HG03066 (cell line): ENCODE measurements around the gene UBR3.

Source experiments
- ATAC-seq: cut with Tn5 transposase; IDR thresholded peaks from one replicate; pipeline ENCODE4 v1.9.1; 2021; ENCODE audit warnings: low read depth; ENCODE audit not compliant: unreplicated experiment

Gene UBR3

GRCh38 chr2:169982929-169983328, 155.7 kb downstream of the UBR3 start:
- ATAC-seq = no peak

DNA sequence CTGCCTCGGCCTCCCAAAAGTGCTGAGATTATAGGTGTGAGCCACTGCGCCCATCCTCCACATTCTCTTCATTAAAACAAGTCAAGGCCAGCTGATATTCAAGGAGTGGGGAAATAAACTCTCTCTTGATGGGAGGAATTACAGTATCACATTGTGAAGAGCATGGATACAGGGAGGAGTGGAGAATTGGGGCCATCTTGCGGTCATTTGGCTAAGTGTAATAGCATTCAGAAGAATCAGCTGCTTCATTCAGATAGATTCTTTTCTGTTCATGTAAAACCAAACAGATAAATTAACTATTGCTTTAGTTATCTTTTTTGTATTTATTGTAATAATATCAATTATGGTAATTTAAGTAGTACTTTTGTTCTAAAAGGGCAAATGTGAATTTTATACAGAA, 156.3 kb downstream of the UBR3 start:
- no peak for ATAC-seq

DNA sequence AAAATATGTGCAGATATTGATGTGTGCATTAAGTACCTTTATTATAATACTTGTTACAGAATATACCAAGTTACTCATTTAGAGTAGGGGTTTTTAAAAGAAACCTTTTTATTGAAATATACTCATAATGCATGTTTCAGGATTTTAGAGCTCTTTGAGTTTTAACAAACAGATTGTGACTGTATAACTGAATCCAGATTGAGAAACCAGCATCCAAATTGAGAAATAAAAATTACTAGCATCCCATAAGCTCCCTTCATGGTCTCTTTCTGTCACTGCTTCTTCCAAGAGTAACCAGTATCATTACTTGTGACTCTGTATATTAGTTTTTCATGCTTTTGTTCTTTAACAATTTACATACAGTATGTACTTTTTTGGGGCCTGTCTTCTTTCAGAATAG, 156.9 kb downstream of the UBR3 start:
- ATAC-seq = no peak

DNA sequence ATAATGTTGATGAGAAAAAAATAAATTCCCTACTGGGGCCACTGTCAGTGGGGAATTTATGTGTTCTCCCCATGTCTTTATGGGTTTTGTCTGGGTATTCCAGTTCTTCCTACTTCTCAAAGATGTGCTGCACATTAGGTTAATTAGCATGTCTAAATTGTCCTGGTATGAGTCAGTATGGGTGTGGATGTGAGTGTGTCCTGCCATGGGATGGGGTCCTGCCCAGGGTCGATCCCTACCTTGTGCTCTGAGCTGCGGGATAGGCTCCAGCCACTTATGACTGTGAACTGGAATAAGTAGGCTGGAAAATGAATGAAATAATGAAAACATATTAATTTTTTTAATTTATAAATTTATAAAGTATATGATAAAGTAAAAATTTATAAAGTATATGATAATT, 167.5 kb downstream of the UBR3 start:
- ATAC-seq = no peak

- no peak for ATAC-seq
These were observed 170.1 kb downstream of the UBR3 start for GRCh38 chr2:169997140-169997887.

DNA sequence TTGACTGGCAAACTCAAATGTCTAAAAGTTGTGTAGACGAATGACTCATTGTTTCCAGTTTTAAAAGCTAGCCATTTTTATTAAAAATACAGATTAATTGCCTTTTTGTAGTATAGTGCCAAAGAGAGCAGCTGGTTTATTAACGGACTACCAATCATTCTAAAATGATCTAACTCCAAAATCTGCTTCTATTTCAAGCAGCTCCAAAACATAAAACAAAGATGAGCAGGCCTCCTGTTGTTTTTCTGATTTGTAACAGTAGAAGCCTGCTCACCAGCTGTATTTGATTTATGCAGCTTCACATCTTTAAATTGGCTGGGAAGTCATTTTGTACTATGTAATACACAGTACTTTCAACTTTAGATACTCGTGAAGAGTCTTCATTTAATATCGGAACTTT, 171.8 kb downstream of the UBR3 start:
- no peak for ATAC-seq

GRCh38 chr2:170002096-170002495, 174.8 kb downstream of the UBR3 start:
- ATAC-seq = no peak

DNA sequence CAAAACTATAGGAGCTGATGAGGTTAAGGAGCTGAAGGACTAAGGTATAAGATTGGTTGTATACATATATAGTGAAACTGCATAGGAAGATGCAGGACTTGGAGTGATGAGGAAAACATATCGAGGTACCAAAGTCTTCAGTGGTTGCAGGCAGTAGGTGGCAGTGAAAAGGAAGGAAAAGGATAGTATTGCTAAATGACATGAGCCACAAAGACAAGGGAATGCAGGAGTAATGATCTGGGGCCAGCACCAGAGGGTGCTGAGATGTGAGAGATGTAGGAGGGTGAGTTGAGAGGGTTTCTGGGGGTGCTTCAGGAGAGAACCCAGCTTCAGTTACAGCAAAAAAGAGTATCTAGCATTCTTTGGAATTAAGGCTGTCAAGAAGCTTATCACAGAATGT, 178.4 kb downstream of the UBR3 start:
- ATAC-seq = no peak

GRCh38 chr2:170006587-170007325, 179.5 kb downstream of the UBR3 start:
- no peak for ATAC-seq

- no peak for ATAC-seq
These were observed 182.0 kb downstream of the UBR3 start for GRCh38 chr2:170009209-170009608.

DNA sequence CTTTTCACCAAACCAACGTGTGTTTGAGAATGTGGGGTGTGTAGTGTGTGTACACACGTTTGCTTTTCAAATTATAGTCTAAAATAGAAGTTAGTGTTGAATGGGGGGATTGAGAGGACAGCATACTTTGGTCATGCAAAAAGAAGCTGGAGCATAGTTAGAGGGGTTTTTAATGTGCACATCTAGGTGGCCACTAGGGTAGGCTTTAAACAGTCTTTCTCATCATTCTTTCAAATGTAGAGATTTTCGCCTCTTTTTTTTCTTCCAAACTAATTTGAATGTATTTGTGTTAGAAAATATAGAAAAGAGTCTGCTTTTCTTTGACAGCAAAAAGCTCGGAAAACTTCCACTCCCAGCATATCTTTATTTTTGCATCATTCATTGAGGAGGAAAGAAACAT, 185.5 kb downstream of the UBR3 start:
- no peak for ATAC-seq

DNA sequence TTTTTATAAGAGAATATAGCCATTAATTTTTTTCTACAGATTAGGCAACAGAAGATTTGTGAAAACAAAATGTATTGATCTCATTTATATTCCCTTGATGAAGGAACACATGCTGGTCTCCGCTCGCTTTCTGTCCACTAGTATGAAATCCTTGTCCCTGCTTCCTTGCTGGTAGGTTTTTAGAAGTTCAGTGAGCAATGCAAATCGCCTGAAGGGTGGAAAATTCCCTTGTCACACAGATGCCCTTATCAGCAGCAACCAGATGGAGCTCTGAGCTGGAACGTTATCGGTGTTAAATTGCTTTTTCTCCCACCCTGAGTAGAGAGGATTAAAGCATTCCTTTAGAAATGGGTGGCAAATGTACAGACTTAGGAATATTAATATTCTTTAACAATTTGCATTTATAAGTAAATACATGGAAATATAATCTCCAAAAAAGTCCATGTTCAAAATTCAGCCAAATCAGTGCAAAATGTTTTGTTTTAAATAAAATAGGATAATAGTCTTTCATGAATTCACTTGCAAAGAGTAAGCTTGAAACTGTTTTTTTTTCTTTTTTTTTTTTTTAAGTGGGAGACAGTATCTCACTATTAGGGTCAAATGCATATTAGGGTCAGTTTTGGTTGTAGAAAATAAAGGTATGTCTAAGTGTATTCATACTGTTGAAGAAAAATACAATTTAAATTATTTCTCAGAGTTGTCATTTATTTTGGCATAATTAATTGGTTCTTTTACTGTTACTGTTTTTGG, 186.7 kb downstream of the UBR3 start:
- ATAC-seq = no peak

DNA sequence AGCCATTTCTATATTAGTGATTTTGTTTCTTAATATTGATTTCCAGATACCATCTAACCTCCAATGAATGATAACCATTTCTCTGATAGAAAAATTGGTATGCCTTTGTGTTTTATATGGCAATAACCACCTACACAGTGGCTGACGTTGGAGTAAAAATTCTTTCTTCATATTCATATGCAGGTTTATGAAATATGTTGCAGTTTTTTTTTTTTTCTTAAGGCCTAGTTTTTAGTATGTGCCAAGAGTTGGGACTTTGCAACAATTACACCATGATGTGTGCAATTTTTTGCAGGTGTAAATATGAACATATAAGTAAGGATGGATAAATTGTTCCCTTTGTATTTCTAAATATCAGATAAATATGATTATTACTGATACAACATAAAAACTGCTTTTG, 187.5 kb downstream of the UBR3 start:
- no peak for ATAC-seq

DNA sequence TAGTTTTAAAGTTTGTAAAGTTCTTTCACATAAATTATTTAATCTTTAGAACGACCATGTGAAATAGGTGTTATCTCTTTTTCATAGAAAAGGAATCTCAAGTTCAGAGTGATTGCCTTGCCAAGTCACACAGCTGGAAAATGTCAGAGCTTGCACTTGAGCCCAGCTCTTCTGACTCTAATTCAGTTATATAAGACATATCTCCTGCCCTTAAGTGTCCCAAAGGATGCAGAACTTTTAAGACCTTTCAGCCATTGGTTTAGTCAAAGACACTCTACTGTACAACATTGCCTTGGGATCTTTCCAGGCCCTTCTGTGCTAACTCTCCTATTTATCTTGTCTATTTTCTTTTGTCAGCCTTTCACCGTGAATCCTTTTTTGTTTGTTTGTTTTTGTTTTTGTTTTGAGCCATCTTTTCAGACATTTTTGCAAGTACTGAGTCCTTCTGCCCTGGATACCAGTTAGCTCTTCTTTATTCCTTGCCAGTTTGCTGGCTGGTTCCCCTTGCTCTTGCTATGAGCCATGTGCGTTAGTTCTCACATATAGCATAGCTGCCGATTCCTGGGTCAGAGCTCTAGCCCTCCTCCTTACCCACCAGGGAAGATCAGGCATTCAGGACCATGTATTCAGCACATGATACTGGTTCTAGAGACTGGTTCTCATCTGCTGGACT, 190.7 kb downstream of the UBR3 start:
- ATAC-seq = no peak

DNA sequence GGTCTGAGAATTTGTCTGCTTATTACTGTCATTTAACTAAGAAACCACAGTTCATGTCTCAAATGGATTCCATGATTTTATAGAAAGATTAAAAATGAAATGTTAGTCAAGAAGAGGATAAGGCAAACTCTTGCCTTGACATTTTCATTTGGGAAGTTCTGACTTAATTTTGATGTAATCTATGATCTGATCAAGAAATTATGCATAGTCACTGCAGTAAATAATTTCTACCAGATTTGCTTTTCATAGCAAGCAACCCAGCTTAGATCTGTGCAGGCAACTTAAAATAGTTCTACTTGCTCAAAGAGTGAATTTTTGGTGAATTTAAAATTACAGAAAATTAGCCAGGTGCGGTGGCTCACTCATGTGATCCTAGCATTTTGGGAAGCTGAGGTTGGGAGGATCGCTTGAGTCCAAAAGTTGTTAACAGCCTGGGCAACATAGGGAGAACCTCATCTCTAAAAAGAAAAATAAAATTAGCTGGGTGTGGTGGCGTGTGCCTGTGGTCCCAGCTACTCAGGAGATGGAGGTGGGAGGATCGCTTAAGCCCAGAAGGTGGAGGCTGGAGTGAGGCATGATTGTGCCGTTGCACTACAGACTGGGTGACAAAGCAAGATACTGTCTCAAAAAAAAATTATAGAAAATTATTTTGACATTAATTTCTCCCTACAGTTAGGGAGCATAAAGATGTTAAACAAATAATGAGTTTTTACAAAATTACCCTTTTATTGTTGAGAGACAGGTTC, 192.0 kb downstream of the UBR3 start:
- ATAC-seq = no peak

DNA sequence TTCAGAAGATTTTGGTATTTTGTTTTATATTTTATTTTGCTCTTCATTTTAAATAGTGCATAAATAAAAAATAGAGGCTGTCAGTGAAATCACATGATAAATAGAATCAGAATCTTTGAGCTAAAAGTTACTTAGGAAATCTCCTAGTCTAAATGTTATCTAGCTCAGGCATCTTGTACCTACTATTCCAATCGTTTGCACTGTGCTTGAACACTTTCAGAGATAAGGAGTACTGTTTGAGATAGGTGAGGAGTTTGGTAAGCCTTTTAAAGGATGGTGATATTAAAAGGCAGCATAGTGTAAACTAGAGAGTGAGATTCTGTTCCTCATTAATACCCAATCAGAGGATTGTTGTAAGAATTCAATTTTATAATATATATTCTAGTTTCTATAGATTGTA, 193.5 kb downstream of the UBR3 start:
- ATAC-seq = no peak

GRCh38 chr2:170022692-170023091, 195.4 kb downstream of the UBR3 start:
- no peak for ATAC-seq

DNA sequence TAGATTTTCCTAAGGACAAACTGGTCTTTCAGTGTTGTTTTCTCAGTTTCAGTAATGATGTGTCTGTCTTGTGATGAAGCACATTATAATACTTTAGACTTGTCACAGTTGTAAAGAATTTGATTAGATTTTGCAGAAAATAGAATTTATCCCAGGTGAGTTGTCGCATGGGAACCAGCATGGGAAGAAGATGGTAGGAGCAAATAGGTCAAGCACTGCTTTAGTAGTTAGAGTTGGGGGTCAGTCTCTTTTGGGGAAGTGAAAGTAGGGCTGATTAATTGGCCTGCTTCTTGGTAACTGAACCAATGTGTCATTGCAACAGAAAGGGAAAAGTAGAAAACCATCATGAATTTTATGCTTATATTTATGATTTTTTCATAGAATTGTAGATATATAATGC, 197.5 kb downstream of the UBR3 start:
- peak; percentile 83 for ATAC-seq

DNA sequence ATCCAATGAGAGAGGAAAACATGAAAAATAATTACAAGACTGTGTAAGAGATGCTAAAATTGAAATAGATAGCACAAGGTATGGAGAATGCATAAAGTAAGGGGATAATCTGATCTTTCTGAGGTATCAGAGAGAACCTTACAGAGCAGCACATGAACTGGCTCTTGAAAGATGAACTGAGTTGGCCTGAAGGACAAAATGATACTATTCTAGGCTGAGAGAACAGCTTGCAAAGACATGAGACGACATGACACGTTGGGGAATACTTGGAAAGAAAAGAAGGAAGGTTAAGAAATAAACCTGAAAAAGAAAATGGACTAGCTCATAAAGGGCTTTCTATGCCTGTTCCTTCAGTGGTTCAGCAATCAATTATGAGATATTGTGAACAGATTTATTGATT, 198.0 kb downstream of the UBR3 start:
- no peak for ATAC-seq

DNA sequence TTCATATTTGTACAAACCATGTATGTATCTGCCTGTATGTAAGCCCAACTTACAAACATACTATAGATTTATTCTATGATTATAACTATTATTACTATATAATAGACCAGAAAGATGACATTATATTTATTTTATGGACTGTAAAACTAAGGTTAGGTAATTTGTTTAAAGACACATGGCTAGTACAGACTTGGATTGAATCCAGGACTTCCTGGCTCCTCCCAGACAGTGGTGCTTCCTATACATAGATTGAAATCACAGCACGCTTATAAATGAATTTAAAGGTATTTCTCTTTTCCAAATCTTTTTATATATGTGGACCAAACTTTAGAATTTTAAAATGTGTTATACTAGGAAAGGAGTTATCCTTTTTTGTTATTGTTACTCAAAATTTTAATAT, 199.1 kb downstream of the UBR3 start:
- no peak for ATAC-seq
